ENCODE results near the gene CAMK1D. TPM values are rescaled to one million over a fixed set of nuclear protein-coding genes. Genes with fewer than 3 reads are reported as not detected.
A peak's percentile ranks its signal among the peaks of the same experiment; 100 is the strongest.

Gene CAMK1D
- total RNA-seq, 4 donors from 2014 or later, result 13.5 to 21.4 (median 15.7) TPM

GRCh38 chr10:12594448-12594944 lies 245.1 kb downstream of the CAMK1D start:
- H3K36me3 ChIP-seq, result no peaks in the 10 kb centered on the region
- no peak for TF ChIP-seq CTCF (IDR thresholded peaks at IDR 0.05)
- TF ChIP-seq POLR2A (IDR thresholded peaks at IDR 0.05), result no peak
- peak; percentile 35 for DNase-seq
- in situ Hi-C loops (cut with MboI; ENCODE audit: low pct_ligation_motif_present in 1 of 4, low pct_unique_long_range_greater_than_20kb in 1 of 4, low sequenced_read_pairs in 3 of 4) (no loop called here), intact Hi-C loops (cut with DNase I; ENCODE audit: low total_unique reads) (no loop called here)
- peaks cover 0 to 5% of the 10 kb centered on the region in 2 donors for H3K9me3 ChIP-seq
- H3K4me1 ChIP-seq, result no peaks in the 10 kb centered on the region
- H3K4me3 ChIP-seq, result no peak overlapping the region
- peak overlapping the region in 1 of 4 donors; percentile 41 for H3K27ac ChIP-seq
- WGBS, 2 donors (ENCODE audit: low coverage in 1 of 2), result 50 to 55% methylated on average over 3 to 8 of the region's 8 CpGs
- no peaks in the 10 kb centered on the region for H3K27me3 ChIP-seq

- intact Hi-C loops (cut with DNase I; ENCODE audit: low total_unique reads) (no loop called here), in situ Hi-C loops (cut with MboI; ENCODE audit: low pct_ligation_motif_present in 1 of 4, low pct_unique_long_range_greater_than_20kb in 1 of 4, low sequenced_read_pairs in 3 of 4) (no loop called here)
- H3K36me3 ChIP-seq, result no peaks in the 10 kb centered on the region
- H3K4me1 ChIP-seq, result no peaks in the 10 kb centered on the region
- WGBS, 2 donors (ENCODE audit: low coverage in 1 of 2), result 71 to 92% methylated on average over 1 to 2 of the region's 2 CpGs
- peaks cover 0 to 5% of the 10 kb centered on the region in 2 donors for H3K9me3 ChIP-seq
- TF ChIP-seq EP300 (IDR thresholded peaks at IDR 0.05; ENCODE audit: low read depth), result no peak
- no peak for TF ChIP-seq POLR2AphosphoS5 (IDR thresholded peaks at IDR 0.05)
- TF ChIP-seq POLR2A (IDR thresholded peaks at IDR 0.05), result no peak
- no peak for TF ChIP-seq CTCF (IDR thresholded peaks at IDR 0.05)
- DNase-seq, result no peak
- no peaks in the 10 kb centered on the region for H3K27me3 ChIP-seq
- no peak overlapping the region for H3K27ac ChIP-seq
- H3K4me3 ChIP-seq, result no peak overlapping the region
These were observed 246.7 kb downstream of the CAMK1D start for GRCh38 chr10:12595936-12596576.

GRCh38 chr10:12597176-12597575 lies 247.8 kb downstream of the CAMK1D start:
- Histone ChIP-seq H3K36me3 (no peaks in the 10 kb centered on the region), H3K4me1 (no peaks in the 10 kb centered on the region), H3K4me3 (no peak overlapping the region), H3K27me3 (no peaks in the 10 kb centered on the region), H3K9me3 (peaks cover 0 to 5% of the 10 kb centered on the region in 2 donors), H3K27ac (no peak overlapping the region)
- 90% methylated on average over 6 of the region's 6 CpGs; no CpG with 5 or more reads in 1 of the 2 donors for WGBS, 2 donors (ENCODE audit: low coverage in 1 of 2)
- no peak for DNase-seq
- intact Hi-C loops (cut with DNase I; ENCODE audit: low total_unique reads), result no loop called here
- in situ Hi-C loops (cut with MboI; ENCODE audit: low pct_ligation_motif_present in 1 of 4, low pct_unique_long_range_greater_than_20kb in 1 of 4, low sequenced_read_pairs in 3 of 4), result no loop called here
- TF ChIP-seq POLR2A (IDR thresholded peaks at IDR 0.05), result no peak
- no peak for TF ChIP-seq CTCF (IDR thresholded peaks at IDR 0.05)
- no peak for TF ChIP-seq POLR2AphosphoS5 (IDR thresholded peaks at IDR 0.05)
- no peak for TF ChIP-seq EP300 (IDR thresholded peaks at IDR 0.05; ENCODE audit: low read depth)

GRCh38 chr10:12597788-12598765 lies 248.7 kb downstream of the CAMK1D start:
- peaks cover 0 to 5% of the 10 kb centered on the region in 2 donors for H3K9me3 ChIP-seq
- H3K36me3 ChIP-seq, result no peaks in the 10 kb centered on the region
- H3K27ac ChIP-seq, result no peak overlapping the region
- intact Hi-C loops (cut with DNase I; ENCODE audit: low total_unique reads) (no loop called here), in situ Hi-C loops (cut with MboI; ENCODE audit: low pct_ligation_motif_present in 1 of 4, low pct_unique_long_range_greater_than_20kb in 1 of 4, low sequenced_read_pairs in 3 of 4) (no loop called here)
- no peak for DNase-seq
- TF ChIP-seq POLR2AphosphoS5 (IDR thresholded peaks at IDR 0.05) (no peak), CTCF (IDR thresholded peaks at IDR 0.05) (no peak), POLR2A (IDR thresholded peaks at IDR 0.05) (no peak), EP300 (IDR thresholded peaks at IDR 0.05; ENCODE audit: low read depth) (no peak)
- H3K4me3 ChIP-seq, result no peak overlapping the region
- no peaks in the 10 kb centered on the region for H3K27me3 ChIP-seq
- WGBS, 2 donors (ENCODE audit: low coverage in 1 of 2), result 86 to 100% methylated on average over 4 to 15 of the region's 15 CpGs
- H3K4me1 ChIP-seq, result no peaks in the 10 kb centered on the region
